ENCODE results near the gene C1S.
"Not testable (repeated sequence)": the region's sequence is repeated elsewhere in the genome, so short reads cannot be mapped to it uniquely, and the experiment has no call there.

The C1S gene

GRCh38 chr12:7101047-7101693, 40.7 kb downstream of the C1S start:
- in situ Hi-C loops (cut with MboI; ENCODE audit: low sequenced_read_pairs) = no loop called here

DNA sequence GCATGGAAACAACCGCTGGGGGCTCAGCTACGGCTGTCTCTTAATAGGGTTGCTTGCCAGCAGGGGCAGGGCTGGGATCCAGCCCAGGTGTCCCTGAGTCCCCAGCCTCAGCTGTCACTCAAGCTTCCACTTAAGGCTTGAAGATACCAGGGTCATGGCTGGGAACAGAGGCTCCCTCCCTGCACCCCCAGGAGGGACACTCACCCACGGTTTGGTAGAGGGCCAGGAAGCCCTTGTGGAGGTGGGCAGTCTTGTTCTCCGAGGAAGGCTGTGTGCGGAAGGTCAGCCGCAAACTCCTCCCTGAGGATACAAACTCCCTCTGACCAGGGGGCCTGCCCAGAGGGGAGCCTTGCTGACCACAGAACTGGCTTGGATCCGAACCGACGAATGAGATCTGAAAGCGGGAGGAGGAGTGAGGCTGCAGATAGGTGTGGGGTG, 41.2 kb downstream of the C1S start:
- in situ Hi-C loops (cut with MboI; ENCODE audit: low sequenced_read_pairs) = no loop called here

- in situ Hi-C loops (cut with MboI; ENCODE audit: low sequenced_read_pairs) = no loop called here
These were observed 42.1 kb downstream of the C1S start for GRCh38 chr12:7102582-7102981.

GRCh38 chr12:7103837-7104584, 43.5 kb downstream of the C1S start:
- in situ Hi-C loops (cut with MboI; ENCODE audit: low sequenced_read_pairs) = no loop called here

DNA sequence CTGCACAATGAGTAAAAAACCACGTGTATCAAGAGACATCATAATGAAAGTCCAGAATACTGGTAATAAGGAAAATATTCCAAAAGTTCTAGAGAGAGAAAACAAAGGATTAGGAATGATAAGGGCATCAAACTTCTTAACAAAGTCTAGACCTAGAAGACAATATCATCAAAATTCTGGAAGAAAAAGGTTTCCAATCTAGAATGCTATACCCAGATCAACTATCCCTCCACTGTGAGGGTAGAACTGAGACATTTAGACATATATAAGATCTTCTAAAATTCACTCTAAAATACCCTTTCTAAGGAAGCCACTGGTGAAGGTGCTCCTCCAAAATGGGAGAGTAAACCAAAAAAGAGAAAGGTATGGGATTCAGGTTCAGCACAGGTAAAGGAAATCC, 45.6 kb downstream of the C1S start:
- in situ Hi-C loops (cut with MboI; ENCODE audit: low sequenced_read_pairs) = no loop called here

DNA sequence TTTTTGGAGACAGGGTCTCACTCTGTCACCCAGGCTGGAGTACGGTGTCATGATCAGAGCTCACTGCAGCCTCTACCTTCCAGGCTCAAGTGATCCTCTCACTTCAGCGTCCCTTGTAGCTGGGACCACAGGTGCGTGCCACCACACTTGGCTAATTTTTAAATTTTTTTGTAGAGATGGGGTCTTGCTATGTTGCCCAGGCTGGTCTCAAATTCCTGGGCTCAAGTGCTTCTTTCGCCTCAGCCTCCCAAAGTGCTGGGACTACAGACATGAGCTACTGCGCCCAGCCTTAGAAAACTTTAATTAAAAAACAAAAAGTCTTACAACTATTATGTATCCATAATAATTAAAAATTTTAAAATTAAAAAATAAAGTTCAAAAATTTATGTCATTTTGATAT, 46.7 kb downstream of the C1S start:
- in situ Hi-C loops (cut with MboI; ENCODE audit: low sequenced_read_pairs) = not testable (repeated sequence)

- in situ Hi-C loops (cut with MboI; ENCODE audit: low sequenced_read_pairs) = no loop called here
These were observed 47.1 kb downstream of the C1S start for GRCh38 chr12:7107636-7108002.

- in situ Hi-C loops (cut with MboI; ENCODE audit: low sequenced_read_pairs) = no loop called here
These were observed 47.7 kb downstream of the C1S start for GRCh38 chr12:7108003-7108795.

DNA sequence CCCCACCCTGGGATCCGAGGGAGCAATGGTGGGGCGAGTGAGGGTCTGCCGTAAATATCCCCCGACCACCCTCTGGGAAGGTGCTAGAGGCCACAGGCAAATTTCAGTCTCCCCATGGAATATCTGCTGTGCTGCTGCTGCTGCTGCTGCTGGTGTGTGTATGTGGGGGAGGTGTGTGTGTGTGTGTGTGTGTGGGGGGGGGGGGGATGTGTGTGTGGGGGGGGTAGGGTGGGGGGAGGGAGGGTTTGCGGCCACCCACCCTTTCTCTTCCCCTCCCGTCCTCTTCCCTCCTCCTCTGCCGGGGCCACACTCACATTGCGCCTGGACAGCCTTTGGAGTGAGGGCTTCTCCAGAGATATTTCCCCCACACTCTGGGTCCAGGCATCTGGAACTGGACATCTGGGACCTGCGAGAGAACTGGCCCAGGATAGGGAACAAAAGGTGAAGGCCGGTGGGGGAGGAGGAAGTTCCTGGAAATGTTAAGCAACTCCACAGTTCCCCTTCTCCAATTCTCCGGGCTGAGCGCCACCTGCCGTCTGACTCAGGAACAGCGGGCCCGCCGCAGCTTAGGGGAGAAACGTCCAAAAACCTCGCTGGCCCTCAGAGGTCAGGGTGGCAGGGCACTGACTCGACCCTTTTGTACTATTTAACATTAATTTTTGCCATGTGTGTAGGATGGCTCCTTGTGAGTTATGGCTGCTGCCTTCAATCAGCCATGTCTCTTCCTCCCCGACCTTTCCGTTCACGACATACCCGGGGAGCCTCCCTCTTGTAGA, 48.5 kb downstream of the C1S start, which contains the start of gene C1RL:
Gene C1RL (minus strand): TSS at position 419 of the 776 bp plus-strand sequence. CDS start 34 bp downstream, at position 385.
- in situ Hi-C loops (cut with MboI; ENCODE audit: low sequenced_read_pairs) = no loop called here

- in situ Hi-C loops (cut with MboI; ENCODE audit: low sequenced_read_pairs) = no loop called here
These were observed 49.0 kb downstream of the C1S start for GRCh38 chr12:7109572-7109920.

GRCh38 chr12:7110661-7111060, 50.1 kb downstream of the C1S start:
- in situ Hi-C loops (cut with MboI; ENCODE audit: low sequenced_read_pairs) = no loop called here

DNA sequence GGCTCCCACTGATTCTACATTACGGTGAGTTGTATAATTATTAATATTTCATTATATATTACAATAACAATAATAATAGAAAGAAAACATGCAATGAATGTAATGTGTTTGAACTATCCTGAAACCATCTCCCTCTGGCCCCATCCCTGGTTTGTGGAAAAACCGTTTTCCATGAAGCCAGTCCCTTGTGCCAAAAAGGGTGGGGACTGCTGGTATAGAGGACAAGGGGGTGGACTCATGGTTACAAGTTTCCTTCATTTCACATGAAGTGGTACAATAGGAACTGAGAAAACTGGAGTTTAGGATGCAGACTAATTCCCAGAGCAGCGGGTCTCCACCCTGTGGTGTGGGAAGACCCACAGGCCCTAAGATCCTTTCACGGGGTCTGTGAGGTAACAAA, 51.5 kb downstream of the C1S start:
- in situ Hi-C loops (cut with MboI; ENCODE audit: low sequenced_read_pairs) = no loop called here

DNA sequence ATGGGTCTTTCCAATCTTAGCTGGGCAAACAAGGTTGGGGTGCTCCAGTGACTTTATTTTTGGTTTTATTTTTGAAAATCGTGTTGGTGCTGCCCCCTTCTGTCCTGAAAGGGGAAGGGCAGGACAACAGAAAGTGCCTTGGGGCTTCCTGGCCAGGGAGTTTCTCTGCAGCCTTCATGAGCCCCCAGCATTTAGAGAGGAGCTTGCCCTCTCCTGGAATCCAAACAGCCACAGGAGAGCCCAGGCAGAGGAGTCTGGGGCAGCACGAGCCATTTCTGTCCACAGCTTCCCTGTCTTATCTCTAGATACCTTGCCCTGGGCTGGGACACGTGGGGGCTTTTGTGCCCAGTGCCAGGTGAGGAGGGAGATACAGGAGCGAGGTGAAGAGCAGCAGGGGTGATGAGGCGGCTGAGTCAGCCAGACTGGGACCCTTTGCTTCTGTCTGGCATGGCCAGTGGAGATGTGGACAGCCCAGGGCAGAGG, 52.9 kb downstream of the C1S start:
- in situ Hi-C loops (cut with MboI; ENCODE audit: low sequenced_read_pairs) = no loop called here

DNA sequence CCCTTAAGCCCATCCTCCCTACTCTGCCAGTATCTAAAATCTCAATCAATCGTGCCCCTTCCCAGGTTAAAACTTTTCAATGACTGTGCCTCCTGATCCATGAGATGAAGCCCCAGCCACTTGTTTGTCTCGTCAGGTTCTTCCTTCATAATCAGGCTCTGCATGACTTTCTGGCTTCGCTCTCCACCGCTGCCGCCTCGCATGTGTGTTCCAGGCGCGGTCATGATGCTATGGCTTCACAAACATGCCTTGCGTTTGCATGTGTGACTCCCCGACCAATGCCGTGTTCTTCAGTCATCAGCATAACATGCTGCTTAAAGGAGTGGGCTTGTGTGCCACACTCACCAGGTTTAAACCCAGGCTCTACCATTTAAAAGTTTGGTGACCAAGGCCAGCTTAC, 53.5 kb downstream of the C1S start:
- in situ Hi-C loops (cut with MboI; ENCODE audit: low sequenced_read_pairs) = no loop called here

DNA sequence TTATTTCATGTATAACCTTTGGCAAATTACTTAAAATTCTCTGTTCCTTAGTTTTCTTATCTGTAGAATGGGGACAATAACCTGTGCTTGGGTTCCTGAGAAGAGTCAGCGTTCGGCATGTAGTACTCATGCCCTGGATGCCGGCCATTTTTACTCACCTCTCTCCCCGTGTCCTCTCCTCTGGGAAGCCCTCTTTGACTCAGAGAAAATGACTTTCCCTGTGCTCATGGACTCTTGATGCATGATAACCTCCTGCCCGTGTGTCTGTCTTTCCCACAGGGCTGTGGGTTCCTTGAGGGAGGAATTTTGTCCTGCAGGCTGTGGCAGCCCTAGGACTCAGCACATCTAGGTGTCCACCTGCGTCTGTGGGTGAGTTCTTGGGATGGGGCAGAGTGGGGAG, 54.3 kb downstream of the C1S start:
- in situ Hi-C loops (cut with MboI; ENCODE audit: low sequenced_read_pairs) = no loop called here

DNA sequence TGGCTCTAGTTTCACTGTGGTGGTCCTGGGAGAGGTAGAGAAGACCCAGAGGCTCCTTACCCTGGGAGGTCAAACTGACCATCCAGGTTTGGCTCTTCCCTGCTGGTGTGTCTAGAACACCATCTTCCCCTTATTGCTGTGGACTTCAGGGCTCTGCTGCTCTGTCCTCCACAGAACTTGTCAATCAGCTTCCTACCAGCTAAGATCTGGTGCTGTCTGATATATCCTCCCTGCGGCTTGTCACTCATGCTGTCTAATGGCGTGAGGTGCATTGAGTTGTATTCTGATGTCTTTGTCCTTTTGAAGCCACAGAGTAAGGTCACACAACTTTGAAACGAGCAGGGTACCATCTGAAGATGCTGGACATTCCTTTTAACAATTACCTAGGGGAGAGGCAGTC, 55.7 kb downstream of the C1S start:
- in situ Hi-C loops (cut with MboI; ENCODE audit: low sequenced_read_pairs) = no loop called here

- in situ Hi-C loops (cut with MboI; ENCODE audit: low sequenced_read_pairs) = no loop called here
These were observed 56.4 kb downstream of the C1S start for GRCh38 chr12:7116916-7117315.

GRCh38 chr12:7117670-7118069, 57.2 kb downstream of the C1S start:
- in situ Hi-C loops (cut with MboI; ENCODE audit: low sequenced_read_pairs) = no loop called here

GRCh38 chr12:7118881-7119280, 58.4 kb downstream of the C1S start:
- in situ Hi-C loops (cut with MboI; ENCODE audit: low sequenced_read_pairs) = no loop called here

DNA sequence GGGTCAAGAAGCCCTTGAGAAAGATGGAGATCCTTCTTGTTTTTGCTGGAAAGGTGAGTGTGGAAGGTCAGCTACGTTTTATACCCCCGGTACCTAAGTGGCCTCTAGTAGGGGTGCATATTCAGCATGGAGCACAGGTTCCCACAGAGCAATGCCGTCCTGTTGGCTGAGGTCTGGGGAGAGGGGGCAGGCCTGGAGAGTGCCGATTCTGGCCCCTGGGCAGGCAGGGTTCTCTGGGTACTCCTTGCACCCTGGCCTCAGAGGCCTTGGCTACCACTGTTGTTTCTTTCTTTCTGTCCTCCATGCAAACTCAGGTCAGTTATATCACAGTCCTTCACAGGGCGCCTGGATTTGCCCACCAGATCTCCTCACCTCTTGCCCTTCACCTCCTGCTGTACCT, 59.6 kb downstream of the C1S start:
- in situ Hi-C loops (cut with MboI; ENCODE audit: low sequenced_read_pairs) = no loop called here

Data from HL-60/S4 treated with phorbol 12-myristate 13-acetate at 8.2 ng/mL for 4 days and 3 days (cell line).